HEK293T (cell line): ENCODE measurements around the gene IL9R.
"Not testable (repeated sequence)": the region's sequence is repeated elsewhere in the genome, so short reads cannot be mapped to it uniquely, and the experiment has no call there.

Experiments
- CTCF ChIA-PET: fragments of 350-600 bp; formaldehyde crosslinking; extraction: SDS; loops from one replicate; lab custom pipeline; 2021; ENCODE audit warnings: antibody characterized with exemption, inconsistent platforms; lab: Yijun Ruan, JAX
- POLR2A ChIA-PET: fragments of 350-600 bp; formaldehyde crosslinking; extraction: SDS; loops from one replicate; lab custom pipeline; 2020; ENCODE audit warnings: antibody characterized with exemption, inconsistent platforms; lab: Yijun Ruan, JAX
- DNase-seq: peaks from one replicate; pipeline ENCODE4 v3.0.0; 2012; ENCODE audit warnings: mixed read lengths; ENCODE audit errors: extremely low spot score

Gene IL9R

DNA sequence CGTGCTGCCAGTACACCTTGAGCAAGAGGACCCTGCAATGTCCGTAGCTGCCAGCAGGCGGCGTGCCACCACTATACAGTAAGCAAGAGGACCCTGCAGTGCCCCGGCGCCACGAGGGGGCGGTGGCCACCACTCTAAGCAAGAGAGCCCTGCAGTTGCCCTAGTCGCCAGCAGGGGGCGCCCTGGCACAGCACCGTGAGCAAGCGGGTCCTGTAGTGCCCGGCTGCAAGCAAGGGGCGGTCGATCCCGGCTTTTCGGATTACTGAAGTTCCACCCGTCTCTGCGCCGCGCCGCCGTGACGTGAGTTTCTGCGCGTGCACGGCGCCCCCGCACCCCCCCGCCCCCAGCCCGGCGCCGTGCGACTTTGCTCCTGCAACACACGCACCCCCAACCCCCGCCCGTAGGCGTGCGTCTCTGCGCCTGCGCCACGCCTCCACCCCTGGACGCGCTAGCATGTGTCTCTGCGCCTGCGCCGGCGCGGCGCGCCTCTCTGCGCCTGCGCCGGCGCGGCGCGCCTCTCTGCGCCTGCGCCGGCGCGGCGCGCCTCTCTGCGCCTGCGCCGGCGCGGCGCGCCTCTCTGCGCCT is 31.2 kb downstream of the IL9R start:
- POLR2A ChIA-PET, CTCF ChIA-PET, DNase-seq: not testable (repeated sequence)

GRCh38 chrX:156029296-156029695 is 31.8 kb downstream of the IL9R start:
- POLR2A ChIA-PET, DNase-seq, CTCF ChIA-PET: not testable (repeated sequence)

- POLR2A ChIA-PET, CTCF ChIA-PET, DNase-seq: not testable (repeated sequence)
Measured at GRCh38 chrX:156029707-156030442, 32.4 kb downstream of the IL9R start.

DNA sequence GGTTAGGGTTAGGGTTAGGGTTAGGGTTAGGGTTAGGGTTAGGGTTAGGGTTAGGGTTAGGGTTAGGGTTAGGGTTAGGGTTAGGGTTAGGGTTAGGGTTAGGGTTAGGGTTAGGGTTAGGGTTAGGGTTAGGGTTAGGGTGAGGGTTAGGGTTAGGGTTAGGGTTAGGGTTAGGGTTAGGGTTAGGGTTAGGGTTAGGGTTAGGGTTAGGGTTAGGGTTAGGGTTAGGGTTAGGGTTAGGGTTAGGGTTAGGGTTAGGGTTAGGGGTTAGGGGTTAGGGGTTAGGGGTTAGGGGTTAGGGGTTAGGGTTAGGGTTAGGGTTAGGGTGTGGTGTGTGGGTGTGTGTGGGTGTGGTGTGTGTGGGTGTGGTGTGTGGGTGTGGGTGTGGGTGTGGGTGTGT is 33.0 kb downstream of the IL9R start:
- POLR2A ChIA-PET = not testable (repeated sequence)

More for the DNA sequence above, 33.0 kb downstream of the IL9R start:
- DNase-seq, CTCF ChIA-PET: not testable (repeated sequence)
